Endothelial cell (in vitro differentiated cells): ENCODE measurements around the gene PRRX2. TPM values are rescaled to one million over a fixed set of nuclear protein-coding genes. Genes with fewer than 3 reads are reported as not detected.

Experiments used
- DNase-seq: peaks from one replicate; pipeline ENCODE4 v3.0.0; 2021; ENCODE audit warnings: low spot score
- H3K27ac Mint-ChIP-seq: one replicate; pipeline ENCODE4 v1.8.0; 2021; ENCODE audit warnings: mixed read lengths, inconsistent platforms; ENCODE audit not compliant: unreplicated experiment
- H3K27me3 Mint-ChIP-seq: one replicate; pipeline ENCODE4 v1.8.0; 2021; ENCODE audit warnings: mild to moderate bottlenecking, moderate library complexity, mixed read lengths, inconsistent platforms; ENCODE audit not compliant: unreplicated experiment
- H3K36me3 Mint-ChIP-seq: one replicate; pipeline ENCODE4 v1.8.0; 2021; ENCODE audit warnings: mild to moderate bottlenecking, low read depth, mixed read lengths, inconsistent platforms; ENCODE audit not compliant: unreplicated experiment
- H3K4me1 Mint-ChIP-seq: one replicate; pipeline ENCODE4 v1.8.0; 2021; ENCODE audit warnings: mild to moderate bottlenecking, mixed read lengths, inconsistent platforms; ENCODE audit not compliant: unreplicated experiment
- H3K4me3 Mint-ChIP-seq: one replicate; pipeline ENCODE4 v1.8.0; 2021; ENCODE audit warnings: mild to moderate bottlenecking, mixed read lengths, inconsistent platforms; ENCODE audit not compliant: unreplicated experiment
- H3K9me3 Mint-ChIP-seq: one replicate; pipeline ENCODE4 v1.8.0; 2021; ENCODE audit warnings: mixed read lengths, inconsistent platforms; ENCODE audit not compliant: unreplicated experiment
- total RNA-seq: library from RNA; stranded (reverse); fragmentation: NEBNext Ultra II Directional; extraction: Animal tissue kit (Norgen Biotek cat#: 25700); gene quantifications from one replicate; pipeline ENCODE4 v1.2.1, GENCODE V29; 2021; ENCODE audit not compliant: unreplicated experiment
- TF ChIP-seq, protein P1 (sequence below): fragments of 200-600 bp; sonication (generic); IDR thresholded peaks from one replicate; pipeline ENCODE4 v1.5.0; 2021; ENCODE audit warnings: antibody characterized with exemption; ENCODE audit not compliant: unreplicated experiment

PRRX2 gene
- total RNA-seq, 1 donor from 2014 or later: 0.21 TPM

DNA sequence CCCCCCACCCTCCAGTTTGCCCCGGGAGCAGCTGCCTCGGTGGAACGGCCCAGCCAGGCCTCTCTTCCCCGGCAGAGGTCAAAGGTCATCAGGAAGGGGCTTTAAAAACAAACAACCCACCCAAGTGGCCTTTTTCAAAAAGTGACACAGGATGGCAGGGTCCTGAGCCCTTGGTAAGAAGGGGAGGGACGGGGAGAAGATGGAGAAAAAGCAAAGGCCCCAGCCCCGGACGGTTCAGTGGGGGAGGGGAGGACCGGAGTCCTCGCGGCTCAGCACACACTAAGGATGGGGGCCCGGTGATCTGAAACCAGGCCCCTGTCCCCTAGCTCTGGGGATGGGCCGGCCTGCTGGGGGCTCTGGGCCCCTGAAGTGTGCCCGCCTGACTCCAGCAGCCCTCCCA, 1.1 kb downstream of the PRRX2 start:
- Mint-ChIP-seq H3K27ac (no peak overlapping the region), H3K4me3 (no peak overlapping the region), H3K9me3 (no peaks in the 10 kb centered on the region), H3K36me3 (no peaks in the 10 kb centered on the region), H3K4me1 (peaks cover 4% of the 10 kb centered on the region), H3K27me3 (peaks cover 9% of the 10 kb centered on the region)
- DNase-seq: no peak
- TF ChIP-seq, protein P1, sequence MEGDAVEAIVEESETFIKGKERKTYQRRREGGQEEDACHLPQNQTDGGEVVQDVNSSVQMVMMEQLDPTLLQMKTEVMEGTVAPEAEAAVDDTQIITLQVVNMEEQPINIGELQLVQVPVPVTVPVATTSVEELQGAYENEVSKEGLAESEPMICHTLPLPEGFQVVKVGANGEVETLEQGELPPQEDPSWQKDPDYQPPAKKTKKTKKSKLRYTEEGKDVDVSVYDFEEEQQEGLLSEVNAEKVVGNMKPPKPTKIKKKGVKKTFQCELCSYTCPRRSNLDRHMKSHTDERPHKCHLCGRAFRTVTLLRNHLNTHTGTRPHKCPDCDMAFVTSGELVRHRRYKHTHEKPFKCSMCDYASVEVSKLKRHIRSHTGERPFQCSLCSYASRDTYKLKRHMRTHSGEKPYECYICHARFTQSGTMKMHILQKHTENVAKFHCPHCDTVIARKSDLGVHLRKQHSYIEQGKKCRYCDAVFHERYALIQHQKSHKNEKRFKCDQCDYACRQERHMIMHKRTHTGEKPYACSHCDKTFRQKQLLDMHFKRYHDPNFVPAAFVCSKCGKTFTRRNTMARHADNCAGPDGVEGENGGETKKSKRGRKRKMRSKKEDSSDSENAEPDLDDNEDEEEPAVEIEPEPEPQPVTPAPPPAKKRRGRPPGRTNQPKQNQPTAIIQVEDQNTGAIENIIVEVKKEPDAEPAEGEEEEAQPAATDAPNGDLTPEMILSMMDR: no peak

DNA sequence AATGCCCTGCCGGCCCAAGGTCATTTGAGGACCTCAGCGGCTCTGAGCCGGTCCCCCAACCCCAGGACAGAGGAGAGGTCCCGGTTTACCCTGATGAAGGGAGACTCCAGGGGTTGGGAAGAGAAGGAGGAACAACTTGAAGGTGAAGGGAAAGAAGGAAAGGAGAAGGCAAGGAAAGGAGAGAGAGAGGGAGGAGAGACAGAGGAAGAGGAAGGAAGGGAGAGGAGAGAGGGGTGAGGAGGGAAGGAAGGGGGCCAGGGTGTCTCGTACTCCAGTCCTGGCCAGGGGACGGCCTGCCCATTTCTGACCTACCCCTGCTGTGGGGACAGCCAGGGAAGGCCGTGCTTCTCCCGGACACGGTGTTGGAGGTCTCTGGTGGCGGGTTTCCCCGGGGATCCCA, 1.9 kb downstream of the PRRX2 start:
- H3K9me3 Mint-ChIP-seq: no peaks in the 10 kb centered on the region
- peaks cover 9% of the 10 kb centered on the region for H3K27me3 Mint-ChIP-seq
- H3K4me1 Mint-ChIP-seq: peaks cover 4% of the 10 kb centered on the region
- no peak overlapping the region for H3K27ac Mint-ChIP-seq
- TF ChIP-seq, protein P1: no peak
- H3K36me3 Mint-ChIP-seq: no peaks in the 10 kb centered on the region
- H3K4me3 Mint-ChIP-seq: no peak overlapping the region
- no peak for DNase-seq

DNA sequence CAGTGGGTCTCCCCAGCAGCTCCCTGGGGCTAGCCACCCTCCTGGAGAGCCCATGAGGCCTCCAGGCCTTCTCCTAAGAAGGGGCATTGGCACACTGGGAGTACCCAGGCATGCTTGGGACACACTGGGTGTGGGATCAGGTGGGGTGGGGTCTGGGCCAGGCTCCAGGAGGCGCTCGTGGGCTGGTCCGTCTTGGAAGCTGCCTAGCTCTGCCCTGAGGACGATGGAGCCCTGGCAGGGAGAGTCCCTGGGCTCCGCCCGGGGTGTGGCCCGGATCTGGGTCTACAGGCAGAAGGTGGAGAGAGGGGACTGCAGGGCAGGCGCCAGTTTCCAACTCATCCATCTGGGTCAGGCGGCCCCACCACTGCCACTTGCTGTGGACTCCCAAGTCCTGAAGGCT, 2.4 kb downstream of the PRRX2 start:
- Mint-ChIP-seq H3K27me3 (peaks cover 9% of the 10 kb centered on the region), H3K4me1 (peaks cover 4% of the 10 kb centered on the region), H3K4me3 (no peak overlapping the region), H3K27ac (no peak overlapping the region), H3K9me3 (no peaks in the 10 kb centered on the region), H3K36me3 (peaks cover 3% of the 10 kb centered on the region)
- no peak for DNase-seq
- TF ChIP-seq, protein P1: no peak

DNA sequence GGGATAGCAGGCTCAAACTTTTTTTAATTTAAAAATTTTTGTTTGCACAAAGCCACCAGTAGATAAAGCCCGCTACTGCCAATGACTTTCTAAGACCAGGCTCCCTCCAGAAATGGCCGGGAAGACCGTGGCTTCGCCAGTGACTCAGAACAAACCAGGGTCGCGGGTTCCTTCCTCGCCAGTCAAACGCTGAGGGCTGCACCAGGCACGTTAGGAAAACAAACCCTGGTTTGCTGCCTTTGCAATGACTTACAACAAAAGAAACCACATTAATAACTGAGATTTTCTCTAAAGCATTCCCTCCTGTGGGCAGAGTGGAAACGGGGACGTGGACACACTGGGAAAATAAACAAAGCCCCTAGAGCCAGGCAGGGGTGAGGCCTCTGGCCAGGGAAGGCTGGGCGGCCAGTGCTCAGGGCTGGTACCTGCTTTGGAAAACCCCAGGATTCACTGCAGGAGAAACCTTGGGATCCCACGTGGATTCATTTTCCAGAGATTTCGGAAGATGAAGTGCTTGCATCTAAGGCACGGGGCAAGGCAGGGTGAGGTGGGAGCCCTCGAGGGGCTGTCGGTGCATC, 3.8 kb downstream of the PRRX2 start:
- Mint-ChIP-seq H3K9me3 (no peaks in the 10 kb centered on the region), H3K4me3 (no peak overlapping the region), H3K36me3 (peaks cover 4% of the 10 kb centered on the region), H3K4me1 (peaks cover 4% of the 10 kb centered on the region), H3K27ac (no peak overlapping the region), H3K27me3 (peaks cover 8% of the 10 kb centered on the region)
- DNase-seq: no peak
- TF ChIP-seq, protein P1: no peak

DNA sequence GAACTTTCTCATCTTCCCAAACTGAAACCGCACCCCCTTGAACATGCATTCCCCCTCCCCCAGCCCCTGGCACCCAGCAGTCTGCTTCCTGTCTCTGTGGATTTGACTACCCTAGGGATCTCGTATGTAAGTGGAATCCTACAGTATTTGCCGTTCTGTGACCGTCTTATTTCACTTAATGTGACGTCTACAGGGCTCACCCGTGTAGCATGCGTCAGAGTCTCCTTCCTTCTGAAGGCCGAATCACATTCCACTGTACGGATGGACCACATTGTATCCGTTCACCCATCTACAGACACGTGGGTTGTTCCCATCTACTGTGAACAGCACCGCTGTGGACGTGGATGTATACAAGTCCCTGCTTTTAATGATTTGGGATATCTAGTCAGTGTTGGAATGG, 4.5 kb downstream of the PRRX2 start:
- no peak overlapping the region for H3K27ac Mint-ChIP-seq

More for the DNA sequence above, 4.5 kb downstream of the PRRX2 start:
- Mint-ChIP-seq H3K36me3 (peaks cover 4% of the 10 kb centered on the region), H3K4me3 (no peak overlapping the region), H3K27me3 (peaks cover 3% of the 10 kb centered on the region), H3K9me3 (no peaks in the 10 kb centered on the region), H3K4me1 (peaks cover 4% of the 10 kb centered on the region)
- no peak for DNase-seq
- TF ChIP-seq, protein P1: no peak
